Upper lobe of left lung (tissue), 4 donors: ENCODE results near the gene RBM19.

Experiments
- POLR2A ChIP-seq, 4 donors: fragments of 450-650 bp; IDR thresholded peaks; one replicate each; pipeline ENCODE4 v1.5.1; 2016 to 2017; ENCODE audit warnings: antibody characterized with exemption in 4 of 4, mild to moderate bottlenecking in 2 of 4
- TF ChIP-seq, protein P1 (sequence below), 6 experiments: fragments of 450-650 bp in 4 of 6; fragments of 200-600 bp in 2 of 6; sonication (generic) in 2 of 6; IDR thresholded peaks; one replicate each; pipeline ENCODE4 v1.5.1; 2016 to 2019; ENCODE audit warnings: antibody characterized with exemption in 6 of 6

DNA sequence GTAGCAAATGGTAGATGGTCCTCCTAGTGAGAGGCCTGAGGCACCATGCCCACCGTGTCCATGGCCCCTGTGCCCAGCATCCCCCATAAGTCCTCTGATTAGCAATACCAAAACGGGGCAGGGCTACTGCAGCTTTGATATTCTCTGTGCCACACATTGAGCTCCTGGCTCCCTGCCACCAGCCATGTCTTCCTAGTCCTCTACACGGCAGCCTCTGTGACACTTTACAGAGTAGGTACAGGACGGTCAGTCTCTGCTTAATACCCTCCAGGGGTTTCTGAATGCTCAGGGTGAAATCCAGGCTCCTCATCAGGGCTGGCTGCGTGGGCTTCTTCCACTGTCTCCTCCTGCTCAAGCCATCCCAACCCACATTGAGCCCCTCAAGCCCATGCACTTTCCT lies 8.0 kb downstream of the RBM19 start:
- TF ChIP-seq, protein P1, sequence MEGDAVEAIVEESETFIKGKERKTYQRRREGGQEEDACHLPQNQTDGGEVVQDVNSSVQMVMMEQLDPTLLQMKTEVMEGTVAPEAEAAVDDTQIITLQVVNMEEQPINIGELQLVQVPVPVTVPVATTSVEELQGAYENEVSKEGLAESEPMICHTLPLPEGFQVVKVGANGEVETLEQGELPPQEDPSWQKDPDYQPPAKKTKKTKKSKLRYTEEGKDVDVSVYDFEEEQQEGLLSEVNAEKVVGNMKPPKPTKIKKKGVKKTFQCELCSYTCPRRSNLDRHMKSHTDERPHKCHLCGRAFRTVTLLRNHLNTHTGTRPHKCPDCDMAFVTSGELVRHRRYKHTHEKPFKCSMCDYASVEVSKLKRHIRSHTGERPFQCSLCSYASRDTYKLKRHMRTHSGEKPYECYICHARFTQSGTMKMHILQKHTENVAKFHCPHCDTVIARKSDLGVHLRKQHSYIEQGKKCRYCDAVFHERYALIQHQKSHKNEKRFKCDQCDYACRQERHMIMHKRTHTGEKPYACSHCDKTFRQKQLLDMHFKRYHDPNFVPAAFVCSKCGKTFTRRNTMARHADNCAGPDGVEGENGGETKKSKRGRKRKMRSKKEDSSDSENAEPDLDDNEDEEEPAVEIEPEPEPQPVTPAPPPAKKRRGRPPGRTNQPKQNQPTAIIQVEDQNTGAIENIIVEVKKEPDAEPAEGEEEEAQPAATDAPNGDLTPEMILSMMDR (IDR thresholded peaks at IDR 0.05), result no peak
- TF ChIP-seq POLR2A (IDR thresholded peaks at IDR 0.05), result no peak
